HEK293 (cell line): ENCODE data around the gene TMEM138.

Experiments
- CTCF ChIP-seq: fragments of 450-650 bp; formaldehyde crosslinking; IDR thresholded peaks from 2 replicates; pipeline ENCODE4 v1.5.1; 2016; ENCODE audit warnings: missing biosample characterization, missing genetic modification characterization
- KLF1 ChIP-seq: fragments of 450-650 bp; formaldehyde crosslinking; IDR thresholded peaks from 2 replicates; pipeline ENCODE4 v1.5.1; 2016; ENCODE audit warnings: missing biosample characterization, missing genetic modification characterization
- KLF16 ChIP-seq: fragments of 450-650 bp; formaldehyde crosslinking; IDR thresholded peaks from 2 replicates; pipeline ENCODE4 v1.5.1; 2017; ENCODE audit warnings: missing biosample characterization, missing genetic modification characterization
- PRDM1 ChIP-seq: fragments of 450-650 bp; formaldehyde crosslinking; IDR thresholded peaks from 2 replicates; pipeline ENCODE4; 2016; ENCODE audit warnings: missing biosample characterization, missing genetic modification characterization
- YY1 ChIP-seq: fragments of 450-650 bp; formaldehyde crosslinking; IDR thresholded peaks from 2 replicates; pipeline ENCODE4 v1.5.1; 2018; ENCODE audit warnings: missing biosample characterization, missing genetic modification characterization
- ZBTB10 ChIP-seq: fragments of 450-650 bp; formaldehyde crosslinking; IDR thresholded peaks from 2 replicates; pipeline ENCODE4 v1.5.1; 2016; ENCODE audit warnings: missing biosample characterization, missing genetic modification characterization
- ZBTB17 ChIP-seq: fragments of 450-650 bp; formaldehyde crosslinking; IDR thresholded peaks from 2 replicates; pipeline ENCODE4 v1.5.1; 2016; ENCODE audit warnings: missing biosample characterization, missing genetic modification characterization
- ZNF10 ChIP-seq: fragments of 450-650 bp; formaldehyde crosslinking; IDR thresholded peaks from 2 replicates; pipeline ENCODE4 v1.5.1; 2017; ENCODE audit warnings: missing biosample characterization, missing genetic modification characterization
- ZNF146 ChIP-seq: fragments of 450-650 bp; formaldehyde crosslinking; IDR thresholded peaks from 2 replicates; pipeline ENCODE4 v1.5.1; 2016; ENCODE audit warnings: missing biosample characterization, missing genetic modification characterization
- ZNF248 ChIP-seq: fragments of 450-650 bp; formaldehyde crosslinking; IDR thresholded peaks from 2 replicates; pipeline ENCODE4 v1.5.1; 2017; ENCODE audit warnings: missing biosample characterization, missing genetic modification characterization
- ZNF561 ChIP-seq: fragments of 450-650 bp; IDR thresholded peaks from 2 replicates; pipeline ENCODE4 v1.5.1; 2018; ENCODE audit warnings: missing biosample characterization, missing genetic modification characterization, borderline replicate concordance
- ZNF677 ChIP-seq: fragments of 450-650 bp; IDR thresholded peaks from 2 replicates; pipeline ENCODE4 v1.5.0; 2018; ENCODE audit warnings: missing biosample characterization, mild to moderate bottlenecking, missing genetic modification characterization, moderate library complexity
- ZNF704 ChIP-seq: fragments of 450-650 bp; formaldehyde crosslinking; IDR thresholded peaks from 2 replicates; pipeline ENCODE4 v1.5.1; 2016; ENCODE audit warnings: missing biosample characterization, missing genetic modification characterization

DNA sequence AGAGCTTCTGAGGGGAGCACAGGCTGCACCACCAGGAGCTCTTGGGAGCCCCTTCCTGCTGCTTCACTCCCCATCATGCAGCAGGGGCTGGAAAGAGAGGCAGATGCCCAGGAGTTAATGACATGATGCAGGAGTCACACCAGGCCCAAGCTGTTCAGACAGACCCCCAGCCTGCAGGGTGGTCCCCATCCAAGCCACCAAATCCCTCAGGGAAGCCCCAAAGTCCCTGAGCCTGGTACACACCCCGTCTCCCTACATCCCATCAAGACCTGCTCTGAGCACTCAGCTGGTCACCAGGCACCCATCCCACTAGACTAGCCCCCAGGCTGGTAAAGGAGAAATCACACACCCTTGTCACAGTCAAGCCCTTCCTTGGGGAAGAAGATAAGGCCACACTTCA lies 11.8 kb upstream of the TMEM138 start:
- TF ChIP-seq ZNF248 (tag by site-specific recombination) (no peak), CTCF (no peak), ZBTB10 (tag by site-specific recombination) (no peak), ZNF146 (tag by site-specific recombination) (no peak), ZNF677 (tag by site-specific recombination) (no peak), ZNF704 (no peak), ZNF10 (tag by site-specific recombination) (no peak), PRDM1 (no peak), ZNF561 (tag by site-specific recombination) (no peak), KLF16 (no peak), YY1 (tag by site-specific recombination) (no peak), KLF1 (no peak), ZBTB17 (tag by site-specific recombination) (no peak)
